Neural cell (in vitro differentiated cells): Measurements from ENCODE around the gene ALMS1.

Experiments
- CTCF ChIP-seq: fragments of 450-650 bp; IDR thresholded peaks from 2 replicates; pipeline ENCODE4 v1.5.1; 2014; ENCODE audit warnings: antibody characterized with exemption, mild to moderate bottlenecking, moderate library complexity; ENCODE audit not compliant: poor library complexity, severe bottlenecking
- EP300 ChIP-seq: fragments of 450-650 bp; conservative IDR thresholded peaks from 2 replicates; pipeline ENCODE4 v1.6.1; 2014; ENCODE audit warnings: antibody characterized with exemption, mild to moderate bottlenecking, moderate library complexity; ENCODE audit not compliant: poor library complexity, severe bottlenecking
- EZH2 ChIP-seq: fragments of 200-600, 300-800 bp; shearing (Covaris generic), sonication (generic); IDR thresholded peaks from 2 replicates; pipeline ENCODE4 v1.6.1; 2014; ENCODE audit warnings: antibody characterized with exemption, low read length, borderline replicate concordance, mild to moderate bottlenecking; ENCODE audit not compliant: insufficient read depth, poor library complexity, severe bottlenecking
- MXI1 ChIP-seq: fragments of 450-650 bp; conservative IDR thresholded peaks from 2 replicates; pipeline ENCODE4 v1.6.1; 2014; ENCODE audit warnings: antibody characterized with exemption, mild to moderate bottlenecking; ENCODE audit not compliant: poor library complexity, severe bottlenecking
- POLR2AphosphoS5 ChIP-seq: IDR thresholded peaks from 2 replicates; pipeline ENCODE4 v1.6.1; 2012
- REST ChIP-seq: IDR thresholded peaks from 2 replicates; pipeline ENCODE4 v1.6.1; 2012; ENCODE audit warnings: borderline replicate concordance
- TAF1 ChIP-seq: IDR thresholded peaks from 2 replicates; pipeline ENCODE4 v1.6.1; 2012; ENCODE audit warnings: low read depth

GRCh38 chr2:73436019-73436418 is 50.4 kb downstream of the ALMS1 start:
- TF ChIP-seq CTCF (no peak), TAF1 (no peak), EZH2 (no peak), EP300 (no peak), MXI1 (no peak), POLR2AphosphoS5 (no peak), REST (no peak)
